ENCODE results near the gene SORBS2.

Gene SORBS2

GRCh38 chr4:185800266-185800945 is 11.6 kb downstream of the SORBS2 start:
- TF ChIP-seq CTCF (conservative IDR thresholded peaks at IDR 0.05; ENCODE audit: low read depth, low read length), result no peak
- no peak overlapping the region for H3K4me3 ChIP-seq (ENCODE audit: low read length)
- DNase-seq (ENCODE audit: low read depth), result no peak

- no peak for DNase-seq (ENCODE audit: low read depth)
- no peak overlapping the region for H3K4me3 ChIP-seq (ENCODE audit: low read length)
- no peak for TF ChIP-seq CTCF (conservative IDR thresholded peaks at IDR 0.05; ENCODE audit: low read depth, low read length)
These were observed 12.6 kb downstream of the SORBS2 start for GRCh38 chr4:185799442-185799841.

- no peak overlapping the region for H3K4me3 ChIP-seq (ENCODE audit: low read length)
- no peak for DNase-seq (ENCODE audit: low read depth)
- TF ChIP-seq CTCF (conservative IDR thresholded peaks at IDR 0.05; ENCODE audit: low read depth, low read length), result no peak
These were observed 14.2 kb downstream of the SORBS2 start for GRCh38 chr4:185797596-185798338.

GRCh38 chr4:185797018-185797417 is 15.0 kb downstream of the SORBS2 start:
- H3K4me3 ChIP-seq (ENCODE audit: low read length), result no peak overlapping the region
- no peak for TF ChIP-seq CTCF (conservative IDR thresholded peaks at IDR 0.05; ENCODE audit: low read depth, low read length)
- DNase-seq (ENCODE audit: low read depth), result no peak

GRCh38 chr4:185796176-185796575 is 15.8 kb downstream of the SORBS2 start:
- H3K4me3 ChIP-seq (ENCODE audit: low read length), result no peak overlapping the region
- TF ChIP-seq CTCF (conservative IDR thresholded peaks at IDR 0.05; ENCODE audit: low read depth, low read length), result no peak
- DNase-seq (ENCODE audit: low read depth), result no peak

- DNase-seq (ENCODE audit: low read depth), result no peak
- no peak for TF ChIP-seq CTCF (conservative IDR thresholded peaks at IDR 0.05; ENCODE audit: low read depth, low read length)
- no peak overlapping the region for H3K4me3 ChIP-seq (ENCODE audit: low read length)
These were observed 17.4 kb downstream of the SORBS2 start for GRCh38 chr4:185794637-185795036.

GRCh38 chr4:185793716-185794115 is 18.3 kb downstream of the SORBS2 start:
- DNase-seq (ENCODE audit: low read depth), result no peak
- H3K4me3 ChIP-seq (ENCODE audit: low read length), result no peak overlapping the region
- no peak for TF ChIP-seq CTCF (conservative IDR thresholded peaks at IDR 0.05; ENCODE audit: low read depth, low read length)

All from retinal pigment epithelial cell (primary cell).